HepG2 (cell line): ENCODE results near the gene RASIP1. TPM values are rescaled to one million over a fixed set of nuclear protein-coding genes. Genes with fewer than 3 reads are reported as not detected.

Source experiments
- ATAC-seq: fragments of 200-7000 bp; cut with Tn5 transposase; 3 replicates; pipeline ENCODE4 v1.9.1; 2020; ENCODE audit warnings: mild to moderate bottlenecking, moderate library complexity
- BruUV-seq: library from RNA; stranded (reverse); fragments of 400-500 nt; replicated peaks from 2 replicates; lab custom pipeline; 2021; lab: Mats Ljungman, UMichigan
- CTCF ChIA-PET: fragments of 300-600 bp; formaldehyde crosslinking; extraction: SDS; loops from one replicate; lab custom pipeline; 2021; ENCODE audit warnings: low total read pairs, inconsistent platforms, low intra/inter-chr PET ratio; lab: Yijun Ruan, JAX
- POLR2A ChIA-PET: fragments of 350-600 bp; sonication (Branson Sonifier 250); formaldehyde crosslinking; loops from one replicate; lab custom pipeline; 2020; ENCODE audit warnings: antibody characterized with exemption, inconsistent platforms; lab: Yijun Ruan, JAX
- DNase-seq: peaks from one replicate; pipeline ENCODE4 v3.0.0-alpha.2; 2015; ENCODE audit warnings: low spot score
- FAIRE-seq: peaks from 3 replicates; lab custom pipeline; 2011; peaks lifted over from hg19 to GRCh38; lab: Jason Lieb, UNC
- H2AFZ ChIP-seq: one replicate; pipeline ENCODE4 v1.6.1; 2011; ENCODE audit warnings: low read length, inconsistent platforms
- H3K27ac ChIP-seq: fragments of 300-600 bp; 3 replicates; pipeline ENCODE4 v1.8.0; 2011; ENCODE audit warnings: mixed run types, mild to moderate bottlenecking, mixed read lengths, low read length, inconsistent platforms; ENCODE audit not compliant: insufficient read depth; ENCODE audit errors: extremely low read length
- H3K27me3 ChIP-seq, 2 experiments: fragments of 200-600 bp in 1 of 2; 2 replicates in 1 of 2; 3 replicates in 1 of 2; pipeline versions ENCODE4 v1.6.0 to v1.8.0; 2011; ENCODE audit warnings: low read length in 2 of 2, mild to moderate bottlenecking in 2 of 2, moderate library complexity in 2 of 2, inconsistent platforms in 1 of 2; ENCODE audit not compliant: insufficient read depth in 2 of 2, control insufficient read depth in 1 of 2
- H3K36me3 ChIP-seq, 2 experiments: fragments of 200-600 bp in 1 of 2; replicated peaks in 1 of 2; 2 replicates in 1 of 2; 3 replicates in 1 of 2; pipeline versions ENCODE4 v1.5.1 to v1.8.0; 2011; ENCODE audit warnings: low read length in 2 of 2, inconsistent platforms in 1 of 2; ENCODE audit not compliant: insufficient read depth in 2 of 2, control insufficient read depth in 1 of 2
- H3K4me1 ChIP-seq: 2 replicates; pipeline ENCODE4 v1.5.1; 2012; ENCODE audit warnings: low read length, inconsistent platforms; ENCODE audit not compliant: insufficient read depth
- H3K4me2 ChIP-seq: 2 replicates; pipeline ENCODE4 v1.6.0; 2011; ENCODE audit warnings: low read depth, low read length, inconsistent platforms
- H3K4me3 ChIP-seq, 3 experiments: fragments of 200-600 bp in 1 of 3; sonication (generic), shearing (Covaris generic) in 1 of 3; replicated peaks in 1 of 3; 2 replicates each; pipeline ENCODE4 v1.5.1; 2011 to 2016; ENCODE audit warnings: low read length in 3 of 3, inconsistent platforms in 2 of 3, low read depth in 2 of 3, mild to moderate bottlenecking in 2 of 3, control low read depth in 1 of 3, mixed read lengths in 1 of 3; ENCODE audit not compliant: insufficient read depth in 1 of 3
- H3K79me2 ChIP-seq: one replicate; pipeline ENCODE4 v1.6.1; 2011; ENCODE audit warnings: low read length, inconsistent platforms; ENCODE audit not compliant: insufficient read depth
- H3K9ac ChIP-seq: 2 replicates; pipeline ENCODE4 v1.6.0; 2011; ENCODE audit warnings: mild to moderate bottlenecking, low read depth, low read length, inconsistent platforms; ENCODE audit not compliant: insufficient read depth
- H3K9me3 ChIP-seq: 2 replicates; pipeline ENCODE4 v1.5.1; 2012; ENCODE audit warnings: mild to moderate bottlenecking, low read length
- H4K20me1 ChIP-seq: 2 replicates; pipeline ENCODE4 v1.6.0; 2011; ENCODE audit warnings: inconsistent platforms, mild to moderate bottlenecking, low read length, moderate library complexity; ENCODE audit not compliant: insufficient read depth
- ATF1 ChIP-seq: IDR thresholded peaks from 2 replicates; pipeline ENCODE4 v1.6.1; 2016; ENCODE audit warnings: mild to moderate bottlenecking, control low read depth
- CCAR2 ChIP-seq: fragments of 200-400 bp; formaldehyde crosslinking; optimal IDR thresholded peaks from 2 replicates; pipeline ENCODE3; 2018; ENCODE audit warnings: low read depth, mild to moderate bottlenecking, low read length, moderate library complexity
- POLR2AphosphoS5 ChIP-seq: IDR thresholded peaks from 2 replicates; pipeline ENCODE4 v1.6.1; 2012; ENCODE audit warnings: low read depth, low read length
- SALL2 ChIP-seq: sonication (generic); formaldehyde crosslinking; IDR thresholded peaks from 2 replicates; pipeline ENCODE4 v1.8.1; 2023; ENCODE audit warnings: mild to moderate bottlenecking, missing genetic modification reagents, inconsistent platforms
- WGBS: methylation state at CpG from one replicate; pipeline ENCODE4 v1.1.6; 2017; ENCODE audit warnings: low lambda C conversion rate; 5-methylcytosine and 5-hydroxymethylcytosine counted together
- in situ Hi-C: cut with HindIII; loops from 2 replicates; pipeline ENCODE4 v1.10.0; 2017; ENCODE audit warnings: low pct_unique_long_range_greater_than_20kb; ENCODE audit not compliant: extremely low pct_ligation_motif_present
- intact Hi-C: fragments of 100-400 bp; cut with micrococcal nuclease; formaldehyde crosslinking; loops from one replicate; pipeline ENCODE4 v1.10.0; 2022; ENCODE audit not compliant: unreplicated experiment
- polyA plus RNA-seq, 8 experiments: library from polyadenylated mRNA; depleted of rRNA in 3 of 8; stranded (reverse) in 7 of 8; unstranded in 1 of 8; fragments of >200 nt; fragmentation: Illumina TruSeq in 4 of 8; extraction: Trizol in 4 of 8; gene quantifications; 2 replicates each; pipeline versions ENCODE4 v1.2.1 to v1.2.3, GENCODE V29; 2011 to 2016; ENCODE audit warnings: low read depth in 4 of 8, missing spikeins in 1 of 8, mixed read lengths in 1 of 8; ENCODE audit not compliant: insufficient read depth in 1 of 8
- total RNA-seq, 5 experiments: library from RNA; depleted of rRNA; stranded (reverse); fragments of >200 nt; fragmentation: Illumina TruSeq; extraction: Trizol; gene quantifications; 2 replicates each; pipeline ENCODE4 v1.2.3, GENCODE V29; 2016; ENCODE audit warnings: low read depth in 1 of 5
- TF ChIP-seq, protein P1 (sequence below): sonication (generic); formaldehyde crosslinking; IDR thresholded peaks from 2 replicates; pipeline ENCODE4 v1.9.0; 2021; ENCODE audit warnings: missing genetic modification reagents, mild to moderate bottlenecking, borderline replicate concordance
- TF ChIP-seq, protein P2 (sequence below): sonication (generic); formaldehyde crosslinking; IDR thresholded peaks from 2 replicates; pipeline ENCODE4 v1.4.0; 2020; ENCODE audit warnings: mild to moderate bottlenecking, missing genetic modification reagents
- TF ChIP-seq, protein P3 (sequence below): sonication (generic); formaldehyde crosslinking; IDR thresholded peaks from 2 replicates; pipeline ENCODE4 v1.5.0; 2020; ENCODE audit warnings: missing genetic modification reagents

Gene RASIP1
- total and polyA plus RNA-seq, 2 of the 13 experiments (the other 11 are each of a cell fraction or from before 2014, with no cell fraction given): 0.44 to 0.58 TPM

DNA sequence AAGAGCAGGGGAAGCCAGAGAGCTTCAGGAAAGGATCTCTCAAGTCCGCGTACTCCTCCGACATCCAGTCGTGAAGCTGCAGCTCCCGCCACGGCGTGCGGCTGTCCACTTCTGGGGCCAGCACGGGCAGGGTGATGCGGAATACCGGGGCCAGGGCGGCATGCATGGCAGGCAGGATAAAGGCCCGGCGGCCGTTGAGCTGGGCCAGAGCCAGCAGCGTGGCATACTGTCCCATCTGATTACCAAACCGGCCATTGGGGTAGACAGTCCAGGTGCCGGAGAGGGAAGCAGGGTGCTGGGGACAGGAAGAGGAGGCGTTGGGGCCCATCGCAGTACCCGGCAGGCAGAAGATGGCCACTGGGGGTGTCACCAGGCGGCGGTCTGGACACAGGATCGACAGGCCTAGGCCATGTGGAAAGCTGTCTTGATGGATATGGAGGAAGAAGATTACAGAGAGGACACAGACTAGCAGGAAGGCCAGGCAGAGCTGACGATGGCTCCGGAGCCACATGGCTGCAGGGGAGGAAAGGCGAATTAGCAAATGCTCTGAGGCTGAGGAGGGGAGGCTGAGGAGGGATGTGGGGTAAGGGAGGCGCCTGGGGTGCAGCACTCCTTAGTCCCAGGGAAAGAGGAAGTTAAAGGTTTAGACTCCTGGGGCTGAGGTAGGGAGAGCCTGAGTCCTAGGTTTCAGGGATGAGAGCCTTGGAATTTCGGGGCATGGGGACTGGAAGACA is 10.5 kb upstream of the RASIP1 start:
- DNase-seq (no peak), FAIRE-seq (no peak), ATAC-seq (no peak)
- Histone ChIP-seq H3K36me3 (no peaks in the 10 kb centered on the region), H3K4me2 (no peak overlapping the region), H2AFZ (no peak overlapping the region), H3K79me2 (no peaks in the 10 kb centered on the region), H3K27ac (no peak overlapping the region), H3K9ac (no peak overlapping the region), H4K20me1 (no peaks in the 10 kb centered on the region), H3K4me1 (peaks cover 34% of the 10 kb centered on the region), H3K4me3 (no peak overlapping the region), H3K9me3 (no peaks in the 10 kb centered on the region), H3K27me3 (no peaks in the 10 kb centered on the region)
- POLR2A ChIA-PET: interaction anchor here (0.9 to 1.7 kb wide), 2 partner anchors 10 to 12 kb away, joined by 4 read pairs; no protein-coding TSS in a partner anchor
- TF ChIP-seq POLR2AphosphoS5: no peak
- TF ChIP-seq, protein P1, sequence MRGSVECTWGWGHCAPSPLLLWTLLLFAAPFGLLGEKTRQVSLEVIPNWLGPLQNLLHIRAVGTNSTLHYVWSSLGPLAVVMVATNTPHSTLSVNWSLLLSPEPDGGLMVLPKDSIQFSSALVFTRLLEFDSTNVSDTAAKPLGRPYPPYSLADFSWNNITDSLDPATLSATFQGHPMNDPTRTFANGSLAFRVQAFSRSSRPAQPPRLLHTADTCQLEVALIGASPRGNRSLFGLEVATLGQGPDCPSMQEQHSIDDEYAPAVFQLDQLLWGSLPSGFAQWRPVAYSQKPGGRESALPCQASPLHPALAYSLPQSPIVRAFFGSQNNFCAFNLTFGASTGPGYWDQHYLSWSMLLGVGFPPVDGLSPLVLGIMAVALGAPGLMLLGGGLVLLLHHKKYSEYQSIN: no peak
- TF ChIP-seq, protein P2, sequence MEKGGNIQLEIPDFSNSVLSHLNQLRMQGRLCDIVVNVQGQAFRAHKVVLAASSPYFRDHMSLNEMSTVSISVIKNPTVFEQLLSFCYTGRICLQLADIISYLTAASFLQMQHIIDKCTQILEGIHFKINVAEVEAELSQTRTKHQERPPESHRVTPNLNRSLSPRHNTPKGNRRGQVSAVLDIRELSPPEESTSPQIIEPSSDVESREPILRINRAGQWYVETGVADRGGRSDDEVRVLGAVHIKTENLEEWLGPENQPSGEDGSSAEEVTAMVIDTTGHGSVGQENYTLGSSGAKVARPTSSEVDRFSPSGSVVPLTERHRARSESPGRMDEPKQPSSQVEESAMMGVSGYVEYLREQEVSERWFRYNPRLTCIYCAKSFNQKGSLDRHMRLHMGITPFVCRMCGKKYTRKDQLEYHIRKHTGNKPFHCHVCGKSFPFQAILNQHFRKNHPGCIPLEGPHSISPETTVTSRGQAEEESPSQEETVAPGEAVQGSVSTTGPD (CRISPR knock-in tag): no peak
- TF ChIP-seq CCAR2: no peak
- no peak for TF ChIP-seq ATF1 (CRISPR knock-in tag)
- TF ChIP-seq SALL2 (CRISPR knock-in tag): no peak
- TF ChIP-seq, protein P3, sequence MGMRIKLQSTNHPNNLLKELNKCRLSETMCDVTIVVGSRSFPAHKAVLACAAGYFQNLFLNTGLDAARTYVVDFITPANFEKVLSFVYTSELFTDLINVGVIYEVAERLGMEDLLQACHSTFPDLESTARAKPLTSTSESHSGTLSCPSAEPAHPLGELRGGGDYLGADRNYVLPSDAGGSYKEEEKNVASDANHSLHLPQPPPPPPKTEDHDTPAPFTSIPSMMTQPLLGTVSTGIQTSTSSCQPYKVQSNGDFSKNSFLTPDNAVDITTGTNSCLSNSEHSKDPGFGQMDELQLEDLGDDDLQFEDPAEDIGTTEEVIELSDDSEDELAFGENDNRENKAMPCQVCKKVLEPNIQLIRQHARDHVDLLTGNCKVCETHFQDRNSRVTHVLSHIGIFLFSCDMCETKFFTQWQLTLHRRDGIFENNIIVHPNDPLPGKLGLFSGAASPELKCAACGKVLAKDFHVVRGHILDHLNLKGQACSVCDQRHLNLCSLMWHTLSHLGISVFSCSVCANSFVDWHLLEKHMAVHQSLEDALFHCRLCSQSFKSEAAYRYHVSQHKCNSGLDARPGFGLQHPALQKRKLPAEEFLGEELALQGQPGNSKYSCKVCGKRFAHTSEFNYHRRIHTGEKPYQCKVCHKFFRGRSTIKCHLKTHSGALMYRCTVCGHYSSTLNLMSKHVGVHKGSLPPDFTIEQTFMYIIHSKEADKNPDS (CRISPR knock-in tag): no peak
- intact Hi-C loops (no loop called here), in situ Hi-C loops (no loop called here)
- WGBS: 87% methylated on average over 20 of the region's 29 CpGs
- CTCF ChIA-PET: no interaction called here
- no TSS peak for BruUV-seq
